Glutamatergic neuron (in vitro differentiated cells): Measurements from ENCODE around the gene XCL1. TPM values are rescaled to one million over a fixed set of nuclear protein-coding genes. Genes with fewer than 3 reads are reported as not detected.
A peak's percentile ranks its signal among the peaks of the same experiment; 100 is the strongest.

Experiments
- DNase-seq: peaks from one replicate; pipeline ENCODE4 v3.0.0; 2022
- H3K27ac Mint-ChIP-seq: one replicate; pipeline ENCODE4 v1.8.0; 2020; ENCODE audit warnings: mild to moderate bottlenecking, mixed read lengths, inconsistent platforms; ENCODE audit not compliant: unreplicated experiment
- H3K27me3 Mint-ChIP-seq: one replicate; pipeline ENCODE4 v1.8.0; 2020; ENCODE audit warnings: mild to moderate bottlenecking, moderate library complexity, mixed read lengths, inconsistent platforms; ENCODE audit not compliant: unreplicated experiment
- H3K36me3 Mint-ChIP-seq: one replicate; pipeline ENCODE4 v1.8.0; 2020; ENCODE audit warnings: mild to moderate bottlenecking, mixed read lengths, inconsistent platforms; ENCODE audit not compliant: unreplicated experiment
- H3K4me1 Mint-ChIP-seq: one replicate; pipeline ENCODE4 v1.8.0; 2020; ENCODE audit warnings: mild to moderate bottlenecking, low read depth, mixed read lengths, inconsistent platforms; ENCODE audit not compliant: unreplicated experiment
- H3K4me3 Mint-ChIP-seq: one replicate; pipeline ENCODE4 v1.8.0; 2020; ENCODE audit warnings: mild to moderate bottlenecking, mixed read lengths, inconsistent platforms; ENCODE audit not compliant: unreplicated experiment
- H3K9me3 Mint-ChIP-seq: one replicate; pipeline ENCODE4 v1.8.0; 2020; ENCODE audit warnings: mild to moderate bottlenecking, moderate library complexity, mixed read lengths, inconsistent platforms; ENCODE audit not compliant: unreplicated experiment
- total RNA-seq: library from RNA; stranded (reverse); fragmentation: NEBNext Ultra II Directional; extraction: Animal tissue kit (Norgen Biotek cat#: 25700); gene quantifications from one replicate; pipeline ENCODE4 v1.2.1, GENCODE V29; 2021; ENCODE audit not compliant: unreplicated experiment
- TF ChIP-seq, protein P1 (sequence below): fragments of 200-600 bp; sonication (generic); IDR thresholded peaks from one replicate; pipeline ENCODE4 v1.5.0; 2021; ENCODE audit not compliant: partially characterized antibody, unreplicated experiment

The XCL1 gene
- total RNA-seq, 1 donor from 2014 or later = not detected

DNA sequence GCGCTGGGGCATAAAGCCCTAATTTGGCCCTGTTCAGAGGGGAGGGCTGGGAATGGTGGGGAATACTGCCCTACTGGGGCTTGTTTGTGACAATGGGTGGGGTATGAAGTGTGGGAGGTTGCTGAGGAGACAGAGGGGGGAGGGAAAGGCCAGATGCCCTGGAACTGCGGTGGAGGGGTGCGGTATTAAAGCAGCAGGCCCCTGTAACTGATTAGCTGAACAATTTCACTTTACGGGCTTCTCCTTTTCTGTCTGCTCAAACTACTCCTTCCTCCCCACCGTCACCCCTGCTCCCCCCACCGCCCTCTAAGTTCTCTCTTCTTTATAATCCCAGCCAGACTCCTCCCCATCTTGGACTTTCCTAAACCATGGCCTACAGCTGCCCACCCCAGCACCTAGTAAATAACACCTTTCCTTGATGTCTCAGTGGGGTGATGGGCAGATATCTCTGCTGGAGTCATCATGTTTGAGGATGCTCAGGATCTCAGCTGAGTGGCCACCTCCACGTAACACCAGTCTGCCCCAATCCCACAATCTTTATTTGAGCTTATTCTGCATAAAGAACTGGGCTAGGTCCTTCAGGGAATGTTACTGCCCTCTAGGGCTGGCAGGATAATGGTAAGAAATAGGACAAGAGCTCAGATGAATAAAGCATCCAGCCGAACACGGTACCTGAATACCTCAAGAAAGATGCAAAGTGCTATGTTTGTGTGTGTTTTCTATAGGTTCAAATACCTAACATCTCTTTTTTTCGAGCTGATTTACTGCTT is 33.5 kb downstream of the XCL1 start:
- peaks cover 38% of the 10 kb centered on the region for H3K4me1 Mint-ChIP-seq
- peaks cover 3% of the 10 kb centered on the region for H3K9me3 Mint-ChIP-seq
- H3K4me3 Mint-ChIP-seq = no peak overlapping the region
- TF ChIP-seq, protein P1, sequence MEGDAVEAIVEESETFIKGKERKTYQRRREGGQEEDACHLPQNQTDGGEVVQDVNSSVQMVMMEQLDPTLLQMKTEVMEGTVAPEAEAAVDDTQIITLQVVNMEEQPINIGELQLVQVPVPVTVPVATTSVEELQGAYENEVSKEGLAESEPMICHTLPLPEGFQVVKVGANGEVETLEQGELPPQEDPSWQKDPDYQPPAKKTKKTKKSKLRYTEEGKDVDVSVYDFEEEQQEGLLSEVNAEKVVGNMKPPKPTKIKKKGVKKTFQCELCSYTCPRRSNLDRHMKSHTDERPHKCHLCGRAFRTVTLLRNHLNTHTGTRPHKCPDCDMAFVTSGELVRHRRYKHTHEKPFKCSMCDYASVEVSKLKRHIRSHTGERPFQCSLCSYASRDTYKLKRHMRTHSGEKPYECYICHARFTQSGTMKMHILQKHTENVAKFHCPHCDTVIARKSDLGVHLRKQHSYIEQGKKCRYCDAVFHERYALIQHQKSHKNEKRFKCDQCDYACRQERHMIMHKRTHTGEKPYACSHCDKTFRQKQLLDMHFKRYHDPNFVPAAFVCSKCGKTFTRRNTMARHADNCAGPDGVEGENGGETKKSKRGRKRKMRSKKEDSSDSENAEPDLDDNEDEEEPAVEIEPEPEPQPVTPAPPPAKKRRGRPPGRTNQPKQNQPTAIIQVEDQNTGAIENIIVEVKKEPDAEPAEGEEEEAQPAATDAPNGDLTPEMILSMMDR = no peak
- H3K27me3 Mint-ChIP-seq = peaks cover under 1% of the 10 kb centered on the region
- no peak overlapping the region for H3K27ac Mint-ChIP-seq
- no peak for DNase-seq
- no peaks in the 10 kb centered on the region for H3K36me3 Mint-ChIP-seq

DNA sequence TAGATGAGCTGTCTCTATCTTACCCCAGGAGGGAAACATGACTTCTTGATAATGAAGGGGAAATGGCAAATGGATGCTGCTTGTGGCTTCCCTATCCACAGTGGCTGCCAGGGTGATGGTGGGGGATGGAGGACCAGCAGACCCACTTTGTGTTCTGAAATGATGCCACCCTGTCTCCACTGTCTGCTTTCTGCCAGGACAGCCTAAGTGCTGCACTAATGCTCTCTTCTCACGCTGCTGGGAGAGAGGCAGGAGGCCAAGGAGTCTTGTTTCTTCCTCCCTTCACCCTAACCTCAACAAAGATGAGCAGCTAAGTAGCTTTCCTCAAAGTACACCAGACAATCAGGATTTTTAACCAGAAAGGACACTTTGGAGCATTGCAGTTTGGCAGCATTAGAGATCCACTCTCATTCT is 36.6 kb downstream of the XCL1 start:
- no peaks in the 10 kb centered on the region for H3K36me3 Mint-ChIP-seq
- peaks cover 43% of the 10 kb centered on the region for H3K4me1 Mint-ChIP-seq
- H3K9me3 Mint-ChIP-seq = peaks cover 3% of the 10 kb centered on the region
- peaks cover 2% of the 10 kb centered on the region for H3K27me3 Mint-ChIP-seq
- no peak for DNase-seq
- TF ChIP-seq, protein P1 = no peak
- H3K27ac Mint-ChIP-seq = peak overlapping the region; percentile 93
- H3K4me3 Mint-ChIP-seq = peak overlapping the region; percentile 88

DNA sequence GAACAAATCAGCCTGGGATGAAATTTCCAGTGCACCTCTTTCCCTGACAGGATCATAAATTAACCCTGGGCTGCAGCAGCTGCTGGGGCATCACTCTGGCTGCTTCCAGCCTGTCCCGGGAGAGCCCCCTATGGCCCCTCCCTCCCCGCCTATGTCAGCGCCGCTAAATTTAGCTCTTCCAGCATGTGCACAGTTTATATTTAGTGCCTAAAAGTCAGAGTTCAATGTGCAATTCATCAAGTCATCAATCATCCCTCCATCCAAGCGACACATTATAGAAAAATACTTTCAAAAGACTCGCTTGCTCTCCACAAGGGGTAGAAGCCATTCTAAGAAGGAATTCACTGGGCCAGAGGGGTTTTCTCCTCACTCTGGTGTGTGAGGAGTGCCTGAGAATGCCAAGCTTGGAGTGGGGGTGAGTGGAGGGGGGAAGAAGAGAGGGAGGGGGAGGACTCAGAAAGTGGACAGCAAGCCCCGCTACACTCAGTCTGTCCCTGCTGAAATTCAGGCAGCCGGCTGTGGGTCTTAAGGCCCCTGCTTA is 37.4 kb downstream of the XCL1 start:
- peak overlapping the region; percentile 93 for H3K27ac Mint-ChIP-seq
- H3K4me3 Mint-ChIP-seq = peak overlapping the region; percentile 88
- H3K4me1 Mint-ChIP-seq = peaks cover 43% of the 10 kb centered on the region
- TF ChIP-seq, protein P1 = no peak
- peaks cover 2% of the 10 kb centered on the region for H3K27me3 Mint-ChIP-seq
- peaks cover under 1% of the 10 kb centered on the region for H3K9me3 Mint-ChIP-seq
- DNase-seq = peak; percentile 65
- no peaks in the 10 kb centered on the region for H3K36me3 Mint-ChIP-seq

DNA sequence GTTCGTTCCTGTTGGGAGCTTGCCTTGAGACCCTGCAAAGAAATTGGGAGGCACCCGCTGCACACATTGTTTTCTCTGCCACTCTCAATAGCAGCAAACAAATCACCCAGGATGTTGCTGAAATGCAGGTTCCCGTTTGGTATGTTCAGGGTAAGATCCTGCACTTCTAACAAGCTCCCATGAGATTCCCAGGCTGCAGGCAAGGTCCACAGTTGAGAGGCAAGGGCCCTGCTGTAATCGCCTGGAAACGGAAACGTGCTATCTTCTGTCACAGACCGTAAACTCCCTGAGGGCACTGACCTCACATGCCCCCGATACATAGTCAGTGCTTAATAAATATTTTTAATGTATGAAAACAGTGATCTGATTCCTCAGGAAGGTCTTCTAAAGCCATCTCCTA is 37.8 kb downstream of the XCL1 start:
- no peaks in the 10 kb centered on the region for H3K36me3 Mint-ChIP-seq
- peaks cover 42% of the 10 kb centered on the region for H3K4me1 Mint-ChIP-seq
- peaks cover 2% of the 10 kb centered on the region for H3K27me3 Mint-ChIP-seq
- H3K9me3 Mint-ChIP-seq = no peaks in the 10 kb centered on the region
- peak overlapping the region; percentile 88 for H3K4me3 Mint-ChIP-seq
- TF ChIP-seq, protein P1 = no peak
- H3K27ac Mint-ChIP-seq = peak overlapping the region; percentile 93
- peak; percentile 45 for DNase-seq

DNA sequence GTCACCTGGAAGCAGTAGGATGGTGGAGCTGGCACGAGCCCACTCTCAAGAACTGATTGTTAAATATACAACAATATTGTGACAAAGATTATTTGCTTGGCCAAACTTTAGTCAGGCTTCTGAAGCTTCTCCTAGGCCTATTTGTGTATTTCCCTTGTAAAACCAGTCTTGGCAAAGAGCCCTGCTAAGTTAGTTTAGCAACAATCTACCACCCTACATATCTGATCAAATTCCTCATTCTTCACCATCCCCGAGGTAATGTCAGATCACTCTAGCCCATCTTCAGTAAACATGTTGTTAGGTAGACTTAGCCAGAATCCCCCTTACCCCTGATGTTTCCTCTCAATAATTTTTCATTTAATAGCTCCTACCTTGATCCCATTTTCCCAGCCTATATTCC is 39.6 kb downstream of the XCL1 start:
- TF ChIP-seq, protein P1 = no peak
- no peaks in the 10 kb centered on the region for H3K36me3 Mint-ChIP-seq
- peaks cover 2% of the 10 kb centered on the region for H3K27me3 Mint-ChIP-seq
- H3K27ac Mint-ChIP-seq = no peak overlapping the region
- no peaks in the 10 kb centered on the region for H3K9me3 Mint-ChIP-seq
- H3K4me1 Mint-ChIP-seq = peaks cover 34% of the 10 kb centered on the region
- no peak overlapping the region for H3K4me3 Mint-ChIP-seq
- no peak for DNase-seq
